MM.1S (cell line): ENCODE results near the gene SERPINB6.

Experiments used
- DNase-seq: peaks from one replicate; pipeline ENCODE4 v3.0.0-alpha.2; 2015
- H2AFZ ChIP-seq: fragments of 300-600 bp; sonication (generic); 2 replicates; pipeline ENCODE4 v1.6.0; 2016; ENCODE audit warnings: antibody characterized with exemption, low read length
- H3F3A ChIP-seq: fragments of 300-600 bp; sonication (generic); 2 replicates; pipeline ENCODE4 v1.6.1; 2016; ENCODE audit warnings: mild to moderate bottlenecking, antibody characterized with exemption, low read length, moderate library complexity, mixed read lengths; ENCODE audit not compliant: insufficient read depth
- H3K27ac ChIP-seq: fragments of 300-600 bp; sonication (generic); 2 replicates; pipeline ENCODE4 v1.5.1; 2016; ENCODE audit warnings: mild to moderate bottlenecking, low read length
- H3K27me3 ChIP-seq: fragments of 300-600 bp; sonication (generic); replicated peaks from 2 replicates; pipeline ENCODE4 v1.6.0; 2016; ENCODE audit warnings: low read length; ENCODE audit not compliant: insufficient read depth
- H3K36me3 ChIP-seq: fragments of 300-600 bp; sonication (generic); replicated peaks from 2 replicates; pipeline ENCODE4 v1.6.1; 2016; ENCODE audit warnings: mild to moderate bottlenecking, low read length, mixed read lengths; ENCODE audit not compliant: insufficient read depth
- H3K4me1 ChIP-seq: fragments of 300-600 bp; sonication (generic); 2 replicates; pipeline ENCODE4 v1.6.1; 2016; ENCODE audit warnings: low read length, mixed read lengths
- H3K4me2 ChIP-seq: fragments of 300-600 bp; sonication (generic); 2 replicates; pipeline ENCODE4 v1.6.0; 2016; ENCODE audit warnings: low read depth, low read length
- H3K4me3 ChIP-seq: fragments of 300-600 bp; sonication (generic); 2 replicates; pipeline ENCODE4 v1.5.1; 2016; ENCODE audit warnings: low read length, mixed read lengths
- H3K79me2 ChIP-seq: fragments of 300-600 bp; sonication (generic); 2 replicates; pipeline ENCODE4 v1.6.1; 2016; ENCODE audit warnings: mixed run types, low read length, mixed read lengths
- H3K9ac ChIP-seq: fragments of 300-600 bp; sonication (generic); 2 replicates; pipeline ENCODE4 v1.6.1; 2016; ENCODE audit warnings: low read length, mixed read lengths
- H3K9me2 ChIP-seq: fragments of 300-600 bp; sonication (generic); replicated peaks from 2 replicates; pipeline ENCODE4 v1.6.1; 2016; ENCODE audit warnings: mild to moderate bottlenecking, low read length, mixed read lengths; ENCODE audit not compliant: insufficient read depth
- H3K9me3 ChIP-seq: fragments of 300-600 bp; sonication (generic); replicated peaks from 2 replicates; pipeline ENCODE4 v1.6.1; 2016; ENCODE audit warnings: mild to moderate bottlenecking, low read length, mixed read lengths; ENCODE audit not compliant: insufficient read depth
- H4K20me1 ChIP-seq: fragments of 300-600 bp; sonication (generic); 2 replicates; pipeline ENCODE4 v1.6.1; 2016; ENCODE audit warnings: mild to moderate bottlenecking, low read length, moderate library complexity, mixed read lengths; ENCODE audit not compliant: insufficient read depth
- CTCF ChIP-seq: fragments of 300-600 bp; sonication (generic); IDR thresholded peaks from 2 replicates; pipeline ENCODE4 v1.5.1; 2016; ENCODE audit warnings: antibody characterized with exemption, low read length, mixed read lengths
- EZH2 ChIP-seq: fragments of 300-600 bp; sonication (generic); optimal IDR thresholded peaks from 2 replicates; pipeline ENCODE3; 2017; ENCODE audit warnings: low read depth, mild to moderate bottlenecking, antibody characterized with exemption, low read length, mixed read lengths
- EZH2phosphoT487 ChIP-seq: fragments of 300-600 bp; sonication (generic); IDR thresholded peaks from 2 replicates; pipeline ENCODE4 v1.6.1; 2018; ENCODE audit warnings: antibody characterized with exemption, low read length

Gene SERPINB6

DNA sequence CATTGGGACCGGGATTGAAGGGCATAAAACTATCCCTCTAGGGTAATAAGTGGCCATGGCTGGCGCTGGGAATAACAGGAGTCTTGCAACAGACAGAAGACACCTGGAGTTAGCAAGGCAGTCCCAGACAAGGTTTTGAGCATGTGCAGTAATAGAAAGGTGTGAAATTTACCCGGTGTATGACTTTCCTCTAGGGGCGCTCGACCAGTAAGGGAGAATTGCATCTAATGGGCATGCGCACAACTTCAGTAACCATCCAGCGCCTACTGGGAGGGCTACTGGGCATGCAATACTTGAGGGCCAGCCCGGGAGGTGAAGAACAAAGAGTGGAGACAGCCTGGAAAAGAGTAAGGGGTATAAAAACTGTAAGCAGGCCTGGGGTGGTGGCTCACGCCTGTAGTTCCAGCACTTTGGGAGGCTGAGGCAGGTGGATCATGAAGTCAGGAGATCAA lies 32.7 kb downstream of the SERPINB6 start:
- no peaks in the 10 kb centered on the region; the same call in 1 of the 2 replicates for H4K20me1 ChIP-seq
- no peak overlapping the region for H3K9ac ChIP-seq
- H3K9me3 ChIP-seq: no peaks in the 10 kb centered on the region
- no peaks in the 10 kb centered on the region for H3K79me2 ChIP-seq
- H3K4me1 ChIP-seq: peaks cover 35% of the 10 kb centered on the region
- H3F3A ChIP-seq: peaks cover 52% of the 10 kb centered on the region
- no peak overlapping the region for H2AFZ ChIP-seq
- no peak for TF ChIP-seq EZH2
- TF ChIP-seq EZH2phosphoT487: no peak
- TF ChIP-seq CTCF: no peak; the same call in 1 of the 2 replicates
- no peaks in the 10 kb centered on the region for H3K9me2 ChIP-seq
- no peak overlapping the region for H3K4me3 ChIP-seq
- H3K27ac ChIP-seq: no peak overlapping the region
- peaks cover 36% of the 10 kb centered on the region for H3K27me3 ChIP-seq
- H3K4me2 ChIP-seq: no peak overlapping the region
- H3K36me3 ChIP-seq: no peaks in the 10 kb centered on the region
- DNase-seq: no peak

DNA sequence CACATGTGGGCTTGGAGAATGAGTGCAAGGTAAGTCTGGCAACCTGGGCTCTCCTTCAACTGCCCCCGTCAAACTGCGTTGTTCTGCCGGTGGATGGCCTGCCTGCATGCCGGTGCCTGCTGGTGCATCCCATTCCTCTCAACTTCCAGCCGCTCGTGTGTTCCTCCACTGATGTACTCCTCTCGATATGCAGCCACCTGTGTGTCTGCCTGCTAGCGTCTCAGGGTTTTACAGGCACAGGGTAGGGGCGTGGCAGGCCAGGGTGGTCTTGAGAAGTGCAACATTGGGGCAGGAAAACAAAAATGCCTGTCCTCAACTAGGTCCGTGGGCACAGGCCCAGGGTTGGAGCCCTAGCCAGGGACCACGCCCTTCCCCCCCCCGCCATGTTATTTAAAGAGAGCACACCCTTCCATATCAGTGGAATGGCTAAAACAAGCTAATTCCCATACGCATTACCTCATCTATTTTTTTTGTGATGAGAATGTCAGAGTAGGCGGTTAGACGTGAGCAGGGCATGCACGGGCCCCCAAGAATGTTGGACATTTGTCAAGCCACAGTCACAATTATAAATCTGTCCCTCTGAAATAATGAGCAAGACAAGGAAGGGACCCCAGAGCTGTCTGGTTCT lies 33.2 kb downstream of the SERPINB6 start:
- no peak for TF ChIP-seq EZH2phosphoT487
- no peak for TF ChIP-seq CTCF
- TF ChIP-seq EZH2: no peak
- Histone ChIP-seq H2AFZ (no peak overlapping the region), H3K9ac (no peak overlapping the region)

DNA sequence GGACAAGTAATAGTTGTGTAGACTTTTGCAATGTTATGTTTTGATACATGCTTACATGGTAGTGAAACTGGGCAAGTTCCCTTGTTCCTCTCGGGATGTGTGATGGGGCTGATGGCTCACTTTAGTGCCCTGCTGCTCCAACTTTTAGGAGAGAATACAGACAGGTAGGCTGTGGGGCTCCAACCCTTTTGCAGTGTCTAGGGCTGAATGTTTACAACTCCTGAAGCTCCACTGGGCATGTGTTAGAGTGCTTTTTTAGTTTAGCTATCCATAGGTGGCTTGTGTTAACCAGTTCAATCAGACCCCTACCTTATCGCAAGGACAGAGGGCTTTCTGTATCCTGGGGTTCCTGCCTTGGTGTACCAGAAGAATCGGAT lies 33.8 kb downstream of the SERPINB6 start:
- H3K4me1 ChIP-seq: peaks cover 25% of the 10 kb centered on the region
- peaks cover 44% of the 10 kb centered on the region for H3F3A ChIP-seq
- H3K9me3 ChIP-seq: no peaks in the 10 kb centered on the region
- H4K20me1 ChIP-seq: no peaks in the 10 kb centered on the region; the same call in 1 of the 2 replicates
- no peak for TF ChIP-seq EZH2phosphoT487
- TF ChIP-seq EZH2: no peak
- no peak for TF ChIP-seq CTCF
- no peaks in the 10 kb centered on the region for H3K9me2 ChIP-seq
- no peaks in the 10 kb centered on the region for H3K79me2 ChIP-seq
- H3K4me2 ChIP-seq: peak overlapping the region; percentile 63
- no peak overlapping the region for H3K4me3 ChIP-seq
- H3K27ac ChIP-seq: no peak overlapping the region
- H3K27me3 ChIP-seq: peaks cover 36% of the 10 kb centered on the region
- no peak for DNase-seq
- H2AFZ ChIP-seq: no peak overlapping the region
- H3K36me3 ChIP-seq: no peaks in the 10 kb centered on the region
- H3K9ac ChIP-seq: no peak overlapping the region

More for the DNA sequence above, 33.2 kb downstream of the SERPINB6 start:
- H3K4me2 ChIP-seq: peak overlapping the region; percentile 63
- H4K20me1 ChIP-seq: no peaks in the 10 kb centered on the region; the same call in 1 of the 2 replicates
- H3K4me1 ChIP-seq: peaks cover 30% of the 10 kb centered on the region
- no peak overlapping the region for H3K4me3 ChIP-seq
- peaks cover 49% of the 10 kb centered on the region for H3F3A ChIP-seq
- H3K27me3 ChIP-seq: peaks cover 36% of the 10 kb centered on the region
- H3K36me3 ChIP-seq: no peaks in the 10 kb centered on the region
- H3K27ac ChIP-seq: no peak overlapping the region
- no peaks in the 10 kb centered on the region for H3K9me2 ChIP-seq
- H3K9me3 ChIP-seq: no peaks in the 10 kb centered on the region
- DNase-seq: no peak
- no peaks in the 10 kb centered on the region for H3K79me2 ChIP-seq
